Lower lobe of right lung (tissue), 2 donors: ENCODE results near the gene WBP11. TPM values are rescaled to one million over a fixed set of nuclear protein-coding genes. Genes with fewer than 3 reads are reported as not detected.

Source experiments
- ATAC-seq, 2 donors: fragments of 200-7000 bp; cut with Tn5 transposase; one replicate each; pipeline ENCODE4 v1.9.1; 2020 to 2022; ENCODE audit warnings: mild to moderate bottlenecking in 2 of 2, moderate library complexity in 2 of 2
- DNase-seq: peaks from one replicate; pipeline ENCODE4 v3.0.0-alpha.2; 2020
- H3K27ac ChIP-seq: fragments of 200-600 bp; one replicate; pipeline ENCODE4 v1.8.0; 2022
- H3K27me3 ChIP-seq: fragments of 200-600 bp; one replicate; pipeline ENCODE4 v1.8.0; 2022; ENCODE audit warnings: low read depth
- H3K36me3 ChIP-seq: fragments of 200-600 bp; one replicate; pipeline ENCODE4 v1.8.0; 2022; ENCODE audit warnings: mild to moderate bottlenecking
- H3K4me1 ChIP-seq: fragments of 200-600 bp; one replicate; pipeline ENCODE4 v1.8.0; 2022
- H3K4me3 ChIP-seq: fragments of 200-600 bp; one replicate; pipeline ENCODE4 v1.8.0; 2022; ENCODE audit warnings: mild to moderate bottlenecking
- H3K9me3 ChIP-seq: fragments of 200-600 bp; one replicate; pipeline ENCODE4 v1.8.0; 2022
- intact Hi-C: fragments of 100-400 bp; cut with DNase I; formaldehyde crosslinking; loops from one replicate; pipeline ENCODE4 v1.11.0; 2022
- total RNA-seq: library from RNA; stranded (reverse); fragmentation: NEBNext Ultra II Directional; extraction: Animal tissue kit (Norgen Biotek cat#: 25700); gene quantifications from one replicate; pipeline ENCODE4 v1.2.1, GENCODE V29; 2021
- TF ChIP-seq, protein P1 (sequence below): fragments of 200-600 bp; IDR thresholded peaks from one replicate; pipeline ENCODE4 v1.8.0; 2022; ENCODE audit warnings: antibody characterized with exemption, mild to moderate bottlenecking
- donor health status: DM: no; HTN: yes; CAD: no; lungs with severe emphysema.

WBP11 gene
- total RNA-seq, 1 donor from 2014 or later, result 49.3 TPM

DNA sequence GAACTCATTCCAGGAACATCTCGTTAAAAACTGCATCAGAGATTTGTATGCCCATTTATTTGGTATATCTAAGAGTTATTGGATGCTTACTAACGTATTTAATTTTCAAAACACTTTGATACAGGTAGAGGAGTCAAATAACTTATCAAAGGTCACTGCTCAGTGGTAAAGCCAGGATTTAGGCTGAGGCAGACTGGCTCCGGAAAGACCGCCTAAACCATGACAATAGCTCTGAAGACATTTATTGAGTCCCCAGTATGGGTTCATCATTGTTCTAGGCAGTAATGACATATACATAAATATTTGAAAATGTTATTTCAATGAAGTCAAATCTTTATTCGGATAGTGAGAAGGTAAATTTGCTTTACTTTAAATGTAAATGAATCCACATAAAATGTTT lies 30.3 kb downstream of the WBP11 start:
- Histone ChIP-seq H3K9me3 (no peaks in the 10 kb centered on the region), H3K36me3 (no peaks in the 10 kb centered on the region), H3K27ac (no peak overlapping the region), H3K4me3 (no peak overlapping the region), H3K27me3 (no peaks in the 10 kb centered on the region), H3K4me1 (peaks cover 32% of the 10 kb centered on the region)
- TF ChIP-seq, protein P1, sequence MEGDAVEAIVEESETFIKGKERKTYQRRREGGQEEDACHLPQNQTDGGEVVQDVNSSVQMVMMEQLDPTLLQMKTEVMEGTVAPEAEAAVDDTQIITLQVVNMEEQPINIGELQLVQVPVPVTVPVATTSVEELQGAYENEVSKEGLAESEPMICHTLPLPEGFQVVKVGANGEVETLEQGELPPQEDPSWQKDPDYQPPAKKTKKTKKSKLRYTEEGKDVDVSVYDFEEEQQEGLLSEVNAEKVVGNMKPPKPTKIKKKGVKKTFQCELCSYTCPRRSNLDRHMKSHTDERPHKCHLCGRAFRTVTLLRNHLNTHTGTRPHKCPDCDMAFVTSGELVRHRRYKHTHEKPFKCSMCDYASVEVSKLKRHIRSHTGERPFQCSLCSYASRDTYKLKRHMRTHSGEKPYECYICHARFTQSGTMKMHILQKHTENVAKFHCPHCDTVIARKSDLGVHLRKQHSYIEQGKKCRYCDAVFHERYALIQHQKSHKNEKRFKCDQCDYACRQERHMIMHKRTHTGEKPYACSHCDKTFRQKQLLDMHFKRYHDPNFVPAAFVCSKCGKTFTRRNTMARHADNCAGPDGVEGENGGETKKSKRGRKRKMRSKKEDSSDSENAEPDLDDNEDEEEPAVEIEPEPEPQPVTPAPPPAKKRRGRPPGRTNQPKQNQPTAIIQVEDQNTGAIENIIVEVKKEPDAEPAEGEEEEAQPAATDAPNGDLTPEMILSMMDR, result no peak
- intact Hi-C loops, result no loop called here
- no peak for DNase-seq
- no peak for ATAC-seq

DNA sequence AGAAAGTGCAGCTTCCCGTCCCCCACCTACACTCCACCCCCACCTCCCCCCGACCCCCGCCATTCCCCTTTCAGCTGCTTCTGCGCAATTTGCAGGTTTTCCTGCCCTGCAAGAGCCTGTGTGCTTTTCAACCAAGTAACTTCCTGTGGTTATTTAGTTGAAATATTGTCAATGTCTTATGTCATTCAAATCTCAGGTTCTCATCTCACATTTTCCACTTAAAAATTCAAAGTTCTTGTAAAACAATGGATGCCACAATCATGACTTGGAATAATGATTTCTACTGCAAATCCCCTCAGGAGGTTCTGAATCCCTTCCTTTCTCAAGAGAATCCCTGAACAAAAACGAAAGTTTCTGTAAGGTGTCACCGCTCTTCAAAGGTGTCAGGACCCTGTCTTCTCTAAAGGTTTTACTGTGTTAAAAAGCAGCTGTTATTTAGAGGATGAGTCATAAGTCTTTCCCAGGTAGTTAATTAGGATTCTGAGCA lies 31.6 kb downstream of the WBP11 start:
- Histone ChIP-seq H3K36me3 (no peaks in the 10 kb centered on the region), H3K27ac (peak overlapping the region; percentile 98), H3K4me3 (peak overlapping the region; percentile 83), H3K27me3 (no peaks in the 10 kb centered on the region), H3K4me1 (peaks cover 32% of the 10 kb centered on the region), H3K9me3 (no peaks in the 10 kb centered on the region)
- TF ChIP-seq, protein P1, result no peak
- ATAC-seq (no peak), DNase-seq (no peak)
- intact Hi-C loops, result no loop called here

DNA sequence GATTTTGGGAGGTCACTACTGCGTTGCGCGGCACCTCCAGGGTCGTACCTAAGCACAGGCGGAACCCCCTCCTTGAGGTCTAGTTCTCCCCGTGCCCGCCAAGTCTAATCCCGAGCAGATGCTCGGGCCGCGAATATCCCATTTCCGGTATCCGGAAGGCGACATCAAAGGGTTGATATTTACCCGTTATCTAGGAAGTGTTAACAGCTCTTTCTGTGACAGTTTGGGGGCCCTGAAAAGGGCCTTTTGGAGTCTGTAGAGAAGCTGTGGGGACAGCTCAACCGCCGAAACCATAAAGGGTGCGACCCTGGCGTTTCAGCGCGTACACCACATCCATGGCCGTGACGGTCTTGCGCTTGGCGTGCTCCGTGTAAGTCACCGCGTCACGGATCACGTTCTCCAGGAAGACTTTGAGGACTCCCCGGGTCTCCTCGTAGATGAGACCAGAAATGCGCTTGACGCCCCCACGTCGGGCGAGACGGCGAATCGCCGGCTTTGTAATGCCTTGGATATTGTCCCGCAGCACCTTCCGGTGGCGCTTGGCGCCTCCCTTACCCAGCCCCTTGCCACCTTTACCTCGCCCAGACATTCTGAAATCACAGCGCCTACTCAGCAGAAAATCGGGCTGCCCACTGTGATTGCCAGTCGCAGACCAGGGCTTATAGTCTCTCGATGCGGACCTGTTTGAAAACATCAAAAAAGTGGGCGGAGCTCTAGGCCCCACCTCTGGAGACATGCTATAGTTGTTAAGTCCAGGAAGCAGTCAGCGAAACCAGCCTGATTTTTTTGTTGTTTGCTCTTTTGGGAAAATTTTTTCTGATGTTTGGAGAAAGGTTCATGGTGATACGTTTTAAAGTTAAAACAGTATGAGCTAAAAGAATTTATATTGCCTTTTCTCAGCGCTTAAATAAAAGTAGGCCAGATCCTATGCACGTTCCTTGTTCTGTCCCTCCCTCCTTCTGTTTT lies 32.5 kb downstream of the WBP11 start:
- ATAC-seq (peak; percentile 79 to 85), DNase-seq (peak; percentile 92)
- Histone ChIP-seq H3K36me3 (no peaks in the 10 kb centered on the region), H3K27me3 (no peaks in the 10 kb centered on the region), H3K4me1 (peaks cover 23% of the 10 kb centered on the region), H3K9me3 (no peaks in the 10 kb centered on the region), H3K27ac (peak overlapping the region; percentile 98), H3K4me3 (peak overlapping the region; percentile 83)
- intact Hi-C loops, result no loop called here
- TF ChIP-seq, protein P1, result no peak

DNA sequence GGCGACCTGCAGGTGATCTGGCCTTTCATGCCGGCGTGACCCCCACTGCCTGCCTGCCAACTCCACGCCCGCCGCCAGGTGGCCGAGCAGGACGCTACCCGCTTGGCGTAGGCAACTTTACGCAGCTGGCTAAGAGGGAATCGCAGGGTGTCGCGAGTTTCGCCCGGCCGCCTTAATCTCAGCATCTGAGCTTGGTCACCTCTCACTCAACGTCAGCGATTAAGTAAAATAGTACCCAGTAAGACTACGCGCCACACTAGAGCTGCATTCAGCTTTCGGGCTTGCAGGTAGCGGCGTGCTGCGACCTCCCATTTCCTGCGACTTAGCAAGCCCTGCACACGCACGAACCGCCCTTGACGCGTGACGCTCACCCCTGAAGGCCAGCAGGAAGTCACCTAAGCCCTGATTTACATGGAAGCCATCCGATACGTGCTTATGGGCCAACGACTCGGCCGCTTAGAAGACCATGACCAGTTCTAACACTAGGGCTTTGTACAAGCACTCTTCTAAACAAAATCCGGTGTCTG lies 33.2 kb downstream of the WBP11 start:
- Histone ChIP-seq H3K4me3 (peak overlapping the region; percentile 83), H3K27ac (peak overlapping the region; percentile 98), H3K9me3 (no peaks in the 10 kb centered on the region), H3K27me3 (no peaks in the 10 kb centered on the region), H3K4me1 (peaks cover 22% of the 10 kb centered on the region), H3K36me3 (no peaks in the 10 kb centered on the region)
- DNase-seq (peak; percentile 91), ATAC-seq (peak; percentile 85 to 86)
- intact Hi-C loops, result no loop called here
- TF ChIP-seq, protein P1, result peak; percentile 79

DNA sequence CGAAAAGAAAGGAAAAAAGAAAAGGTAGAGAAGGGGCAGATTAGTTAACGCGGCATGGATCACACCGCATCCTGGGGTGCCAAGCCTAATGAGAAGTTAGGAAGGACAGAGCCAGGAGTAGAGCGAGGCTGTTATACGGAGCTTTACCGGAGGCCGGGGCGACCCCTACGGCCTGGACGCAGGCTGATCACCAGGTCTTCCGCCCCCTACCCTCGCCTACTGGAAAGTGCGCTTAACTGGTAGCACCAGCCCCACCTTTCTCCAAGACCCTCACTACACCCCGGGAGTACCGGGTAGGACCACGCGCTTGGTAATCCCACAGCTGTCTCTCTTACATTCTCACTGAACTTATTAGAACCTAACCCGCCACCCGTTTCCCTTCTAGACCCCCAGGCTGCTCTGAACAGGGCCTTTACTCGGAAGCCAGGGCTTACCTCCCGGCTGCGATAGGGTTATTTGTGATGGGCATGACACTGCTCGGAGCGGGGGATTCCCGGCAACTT lies 33.8 kb downstream of the WBP11 start:
- Histone ChIP-seq H3K9me3 (no peaks in the 10 kb centered on the region), H3K27ac (peak overlapping the region; percentile 98), H3K27me3 (no peaks in the 10 kb centered on the region), H3K36me3 (no peaks in the 10 kb centered on the region), H3K4me3 (peak overlapping the region; percentile 83), H3K4me1 (peaks cover 22% of the 10 kb centered on the region)
- peak; percentile 60 for DNase-seq
- ATAC-seq, result peak; percentile 5 to 8
- intact Hi-C loops, result no loop called here
- TF ChIP-seq, protein P1, result no peak
